NOMO-1 (cell line): ENCODE measurements around the gene RAX2.
"Not testable (repeated sequence)": the region's sequence is repeated elsewhere in the genome, so short reads cannot be mapped to it uniquely, and the experiment has no call there.

Experiments used
- DNase-seq, 2 experiments: peaks; one replicate each; lab custom pipeline; 2025; ENCODE audit not compliant: unreplicated experiment in 2 of 2; lab: John Stamatoyannopoulos, UW

The RAX2 gene

DNA sequence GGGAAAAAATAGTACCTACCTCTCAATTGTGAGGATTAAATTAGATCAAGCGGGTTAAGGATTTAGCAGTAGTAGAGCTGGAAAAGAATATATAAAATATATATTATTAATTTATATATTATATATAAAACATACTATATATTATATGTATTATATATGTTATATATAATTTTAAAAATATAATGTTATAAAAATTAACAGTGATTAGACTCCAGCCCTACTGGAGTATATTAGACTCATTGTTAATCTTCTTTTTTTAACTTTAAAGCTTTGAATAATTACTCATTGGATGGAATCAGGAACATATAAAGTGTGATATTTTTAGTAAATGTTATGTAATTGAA, 9.9 kb downstream of the RAX2 start:
- no peak for DNase-seq

DNA sequence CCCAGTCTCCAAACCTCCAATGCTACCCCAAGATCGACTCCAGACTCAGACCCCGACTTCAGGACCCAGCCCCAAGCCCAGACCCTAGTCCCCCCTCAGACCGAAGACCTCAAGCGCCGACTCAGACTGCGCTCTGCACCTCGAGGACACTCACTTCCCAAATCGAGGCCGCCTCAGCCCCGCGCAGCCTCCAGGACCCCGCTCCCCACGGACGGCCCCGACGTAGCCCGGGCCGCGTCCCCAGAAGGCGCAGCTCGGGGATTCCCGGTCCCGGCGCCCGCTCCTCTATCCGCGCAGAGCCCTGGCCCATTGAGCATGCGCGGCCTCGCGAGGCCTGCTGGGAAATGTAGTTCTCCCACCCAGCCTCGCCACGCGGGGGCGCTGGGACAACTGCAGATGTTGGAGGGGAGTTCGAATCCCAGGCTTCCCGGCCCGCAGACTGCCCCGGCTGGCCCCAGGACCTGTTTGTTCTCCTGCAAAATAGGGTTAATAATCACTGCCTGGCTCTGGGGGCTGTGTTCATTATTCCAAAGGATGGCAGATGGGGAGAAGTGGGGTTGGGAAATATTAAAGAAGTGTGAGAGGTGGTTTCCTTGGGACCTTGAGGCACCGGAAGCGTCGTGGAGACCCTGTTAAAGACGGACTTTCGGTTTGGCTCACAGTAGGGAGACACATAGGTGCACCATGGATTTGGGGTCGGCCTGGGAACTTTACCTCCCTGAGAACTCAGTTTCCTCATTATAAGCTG, 10.5 kb downstream of the RAX2 start, which contains the start of gene APBA3:
TSS of gene APBA3 (minus strand) at position 311 of the 748 bp plus-strand sequence. CDS start 1,428 bp downstream, outside the sequence.
- peak; percentile 67 to 70 for DNase-seq

DNA sequence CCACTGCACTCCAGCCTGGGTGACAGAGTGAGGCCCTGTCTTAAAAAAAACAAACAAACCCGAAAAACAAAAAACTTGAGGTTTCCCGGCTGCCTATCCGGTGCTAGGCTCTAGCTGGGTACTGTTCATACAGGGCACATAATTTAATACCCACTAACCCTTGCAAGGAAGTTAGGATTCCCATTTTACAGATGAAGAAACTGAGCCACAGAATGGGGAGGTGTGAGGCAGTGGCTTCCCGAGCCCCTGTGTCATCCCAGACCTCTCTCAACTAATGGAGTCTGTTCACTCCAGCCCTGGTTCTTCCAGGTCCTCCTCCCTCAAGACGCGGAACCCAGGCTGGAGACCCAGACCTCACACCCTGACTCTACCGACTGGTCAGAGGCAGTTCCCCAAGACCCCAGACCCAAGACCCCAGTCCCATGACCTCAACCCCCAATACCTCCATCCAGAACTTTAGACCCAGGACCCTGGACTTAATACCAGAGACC, 11.1 kb downstream of the RAX2 start:
- no peak for DNase-seq

DNA sequence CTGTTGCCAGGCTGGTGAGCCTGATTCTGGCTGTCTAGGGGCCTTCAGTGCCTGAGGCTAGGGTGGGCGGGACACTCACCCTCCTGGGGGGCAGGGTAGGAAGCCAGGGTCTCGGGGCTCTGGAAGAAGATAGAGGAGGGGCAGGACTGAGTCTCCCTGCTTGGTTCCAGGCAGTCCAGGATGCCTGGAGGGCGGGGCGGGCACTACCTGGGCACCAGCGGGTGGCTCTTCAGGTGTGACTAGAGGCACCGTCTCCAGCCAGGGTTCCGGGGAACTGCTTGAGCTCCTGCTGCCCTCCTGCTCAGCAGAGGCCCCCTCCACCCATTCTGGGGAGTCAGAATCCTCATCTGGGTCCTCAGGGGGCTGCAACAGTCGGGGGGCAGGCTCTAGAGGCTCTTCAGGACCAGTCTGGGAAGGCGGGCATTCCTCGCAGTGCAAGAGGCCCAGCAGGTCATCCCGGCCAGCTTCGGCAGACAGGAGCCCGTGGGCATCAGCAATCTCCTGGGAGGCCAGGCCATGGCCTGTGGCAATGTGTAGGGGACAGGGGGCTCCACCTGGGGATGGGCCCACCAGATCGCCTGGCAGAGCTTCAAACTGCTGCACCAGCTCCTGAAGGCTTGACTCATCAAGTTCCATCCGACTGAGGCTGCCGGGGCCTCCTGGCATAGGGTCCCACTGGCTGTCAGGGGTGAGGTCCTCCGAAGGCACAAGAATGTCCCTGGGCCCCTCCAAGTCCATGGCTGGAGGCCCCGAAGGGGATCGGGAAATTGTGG, 12.4 kb downstream of the RAX2 start:
- DNase-seq, result no peak

DNA sequence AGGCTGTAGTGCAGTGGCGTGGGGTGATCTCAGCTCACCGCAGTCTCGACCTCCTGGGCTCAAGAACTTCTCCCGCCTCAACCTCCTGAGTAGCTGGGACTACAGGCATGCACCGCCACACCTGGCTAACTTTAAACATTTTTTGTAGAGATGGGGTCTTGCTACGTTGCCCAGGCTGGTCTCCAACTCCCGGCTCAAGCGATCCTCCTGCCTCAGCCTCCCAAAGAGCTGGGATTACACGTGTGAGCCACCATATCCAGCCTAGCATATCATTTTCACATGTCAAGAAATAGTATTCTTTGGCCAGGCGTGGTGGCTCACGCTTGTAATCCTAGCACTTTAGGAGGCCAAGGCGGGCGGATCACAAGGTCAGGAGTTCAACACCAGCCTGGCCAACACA, 13.7 kb downstream of the RAX2 start:
- DNase-seq, result not testable (repeated sequence)

DNA sequence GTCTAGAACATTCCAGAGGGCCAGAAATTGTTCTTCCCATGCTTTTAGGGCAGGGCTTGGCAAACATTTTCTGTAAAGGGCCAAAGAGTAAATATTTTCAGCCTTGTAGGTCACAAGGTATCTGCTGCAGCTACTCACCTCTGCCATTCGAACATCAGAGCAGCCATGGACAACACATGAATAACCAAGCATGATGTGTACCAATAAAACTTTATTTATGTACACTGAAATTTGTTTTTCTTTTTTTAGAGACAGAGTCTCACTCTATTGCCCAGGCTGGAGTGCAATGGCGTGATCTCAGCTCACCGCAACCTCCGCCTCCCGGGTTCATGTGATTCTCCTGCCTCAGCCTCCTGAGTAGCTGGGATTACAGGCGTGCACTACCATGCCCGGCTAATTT, 14.3 kb downstream of the RAX2 start:
- DNase-seq, result not testable (repeated sequence)

DNA sequence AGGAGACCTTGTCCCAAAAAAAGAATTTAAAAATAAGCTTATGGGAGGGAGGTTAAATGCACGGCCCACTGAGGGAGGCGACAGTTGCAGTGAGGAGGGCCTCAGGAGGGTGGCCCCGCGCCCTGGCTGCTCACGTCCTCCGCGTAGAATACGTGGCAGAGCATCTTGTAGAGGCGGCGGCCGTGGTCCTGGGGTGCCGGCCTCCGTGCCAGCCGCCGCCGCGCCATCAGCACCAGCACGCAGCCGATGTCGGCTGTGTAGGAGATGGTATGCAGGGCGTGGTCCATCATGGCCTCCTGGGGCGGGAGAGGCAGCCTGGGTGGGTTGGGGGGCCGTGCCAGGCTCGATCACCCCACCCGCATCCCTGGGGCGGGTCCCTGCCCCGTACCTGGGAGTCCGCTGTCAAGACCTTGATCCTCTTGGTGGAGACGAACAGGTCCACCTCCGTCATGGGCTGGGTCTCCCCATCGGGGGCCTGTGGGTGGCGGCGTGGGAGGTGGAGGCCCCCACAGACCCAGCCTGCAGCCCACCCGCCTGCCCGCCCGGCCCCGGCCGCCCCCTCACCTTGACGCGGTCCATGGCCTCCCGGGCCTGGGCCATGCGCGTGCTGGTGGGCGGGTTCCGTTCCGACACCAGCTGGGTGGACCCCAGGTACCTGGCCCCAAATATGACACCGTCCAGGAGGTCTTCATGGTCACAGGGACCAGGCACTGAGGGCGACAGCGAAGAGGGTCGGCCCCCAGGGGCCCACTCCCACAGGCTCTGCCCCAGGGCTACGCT, 18.2 kb downstream of the RAX2 start:
- no peak for DNase-seq

DNA sequence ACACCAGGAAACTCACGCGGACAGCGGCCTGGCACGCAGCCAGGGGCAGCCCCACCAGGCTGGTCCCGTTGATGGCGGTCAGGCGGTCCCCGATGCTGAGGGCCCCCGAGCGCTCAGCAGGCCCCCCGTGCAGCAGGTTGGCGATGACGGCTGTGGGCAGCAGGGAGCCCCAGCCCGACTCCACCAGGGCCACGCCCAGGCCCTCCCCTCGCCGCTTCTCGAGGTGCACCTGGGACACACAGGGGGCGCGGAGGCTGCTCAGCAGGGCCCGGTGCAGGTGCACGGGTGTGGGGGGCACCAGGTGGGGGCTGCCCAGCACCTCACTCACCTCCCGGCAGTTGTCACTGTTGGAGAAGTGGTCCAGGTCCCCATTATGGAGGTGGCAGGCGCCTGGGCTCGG, 19.5 kb downstream of the RAX2 start:
- no peak for DNase-seq

DNA sequence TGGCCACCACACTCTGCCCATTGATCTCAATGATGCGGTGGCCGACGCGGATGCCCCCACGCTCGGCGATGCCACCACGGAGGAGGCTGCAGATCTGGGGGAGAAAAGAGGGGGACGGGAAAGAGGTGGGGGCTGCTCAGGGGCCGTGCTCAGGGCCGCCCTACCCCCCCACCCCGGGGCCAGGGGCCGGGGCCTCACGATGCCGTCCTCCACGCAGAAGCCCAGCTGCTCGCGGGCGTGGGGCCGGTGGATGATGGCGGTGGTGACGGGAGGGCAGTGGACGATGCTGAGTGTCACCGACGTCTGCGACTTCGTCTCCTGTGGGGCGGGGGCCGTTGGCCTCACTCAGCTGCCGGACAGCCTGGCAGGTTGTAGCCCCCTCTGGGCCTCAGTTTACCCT, 20.8 kb downstream of the RAX2 start:
- DNase-seq, result no peak

DNA sequence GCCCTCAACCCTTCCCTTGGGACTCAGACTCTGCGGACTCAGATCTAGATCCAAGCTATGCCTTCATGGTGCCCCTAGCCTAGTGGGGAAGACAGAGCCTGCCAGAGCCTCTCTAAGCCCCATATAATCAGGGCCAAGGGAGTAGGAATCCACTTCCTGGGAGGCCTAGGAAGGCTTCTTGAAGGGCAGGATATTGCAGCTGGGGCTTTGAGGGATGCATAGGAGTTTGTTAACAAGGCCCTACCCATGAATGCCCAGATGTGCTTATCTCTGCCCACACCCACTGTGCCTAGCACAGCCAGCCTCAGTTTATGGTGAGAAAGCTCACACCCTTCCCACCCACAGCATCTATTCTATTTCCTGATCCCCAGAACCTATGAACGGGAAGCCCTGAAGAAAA, 21.8 kb downstream of the RAX2 start:
- no peak for DNase-seq

DNA sequence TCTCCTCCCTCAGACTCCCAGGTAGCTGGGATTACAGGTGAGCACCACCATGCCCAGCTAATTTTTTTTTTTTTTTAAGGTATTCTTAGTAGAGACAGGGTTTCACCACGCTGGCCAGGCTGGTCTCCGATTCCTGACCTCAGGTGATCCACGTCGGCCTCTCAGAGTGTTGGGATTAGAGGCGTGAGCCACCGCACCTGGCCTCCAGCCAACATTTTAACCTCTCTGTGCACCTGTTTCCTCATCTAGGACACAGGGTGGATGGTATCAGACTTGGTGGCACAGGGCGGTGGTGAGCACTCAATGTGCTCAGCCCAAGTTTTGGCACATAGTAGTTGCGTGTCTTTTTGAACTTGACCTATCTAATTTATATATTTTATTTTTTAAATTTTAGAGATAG, 23.1 kb downstream of the RAX2 start:
- no peak for DNase-seq

DNA sequence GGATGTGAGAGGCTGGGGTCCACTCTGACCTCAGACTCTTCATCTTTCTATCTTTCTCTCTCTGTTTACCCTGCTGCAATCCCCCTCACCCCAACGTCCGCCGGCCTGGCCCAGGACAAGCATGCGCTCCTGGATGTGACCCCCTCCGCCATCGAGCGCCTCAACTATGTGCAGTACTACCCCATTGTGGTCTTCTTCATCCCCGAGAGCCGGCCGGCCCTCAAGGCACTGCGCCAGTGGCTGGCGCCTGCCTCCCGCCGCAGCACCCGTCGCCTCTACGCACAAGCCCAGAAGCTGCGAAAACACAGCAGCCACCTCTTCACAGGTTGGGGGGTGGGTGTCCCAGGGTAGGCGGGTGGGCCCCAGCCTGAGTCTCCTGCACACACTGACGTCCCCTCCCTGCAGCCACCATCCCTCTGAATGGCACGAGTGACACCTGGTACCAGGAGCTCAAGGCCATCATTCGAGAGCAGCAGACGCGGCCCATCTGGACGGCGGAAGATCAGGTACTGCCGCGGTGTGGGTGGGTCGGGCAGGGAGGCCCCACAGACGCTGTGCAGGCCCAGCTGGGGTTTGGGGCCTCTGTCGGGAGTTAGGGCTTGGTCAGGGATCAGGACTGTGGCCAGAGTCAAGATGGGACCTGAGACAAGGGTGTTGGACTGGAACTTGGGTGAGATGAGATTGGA, 25.5 kb downstream of the RAX2 start:
- no peak for DNase-seq

DNA sequence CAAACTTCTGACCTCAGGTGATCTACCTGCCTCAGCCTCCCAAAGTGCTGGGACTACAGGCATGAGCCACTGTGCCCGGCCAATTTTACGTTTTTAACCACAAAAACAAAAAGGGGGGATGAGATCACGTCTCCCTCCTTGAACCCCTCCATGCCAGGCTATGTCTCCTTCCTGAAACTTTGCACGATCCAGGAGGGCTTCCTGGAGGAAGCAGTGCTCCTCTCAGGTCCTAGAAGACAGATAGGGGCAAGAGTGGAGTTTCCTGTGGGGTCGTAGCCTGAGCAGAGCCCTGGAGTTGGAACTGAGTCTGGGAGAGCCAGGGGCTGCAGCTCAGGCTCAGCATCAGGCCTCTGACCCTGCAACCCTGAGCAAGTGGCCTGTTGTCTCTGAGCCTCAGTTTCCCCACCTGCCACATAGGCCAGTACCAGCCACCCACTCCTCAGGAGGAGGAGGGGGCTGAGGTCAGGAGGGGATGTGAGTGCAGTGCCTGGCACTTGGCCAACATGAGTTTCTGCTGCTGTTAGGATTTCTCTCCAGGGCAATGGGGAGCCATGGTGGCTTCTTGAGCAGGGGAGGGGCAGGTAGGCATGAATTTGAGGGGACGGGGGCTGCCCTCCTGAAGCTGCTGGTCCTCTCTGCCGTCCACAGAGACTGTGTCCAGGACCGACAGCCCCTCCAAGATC, 26.5 kb downstream of the RAX2 start:
- DNase-seq, result no peak

DNA sequence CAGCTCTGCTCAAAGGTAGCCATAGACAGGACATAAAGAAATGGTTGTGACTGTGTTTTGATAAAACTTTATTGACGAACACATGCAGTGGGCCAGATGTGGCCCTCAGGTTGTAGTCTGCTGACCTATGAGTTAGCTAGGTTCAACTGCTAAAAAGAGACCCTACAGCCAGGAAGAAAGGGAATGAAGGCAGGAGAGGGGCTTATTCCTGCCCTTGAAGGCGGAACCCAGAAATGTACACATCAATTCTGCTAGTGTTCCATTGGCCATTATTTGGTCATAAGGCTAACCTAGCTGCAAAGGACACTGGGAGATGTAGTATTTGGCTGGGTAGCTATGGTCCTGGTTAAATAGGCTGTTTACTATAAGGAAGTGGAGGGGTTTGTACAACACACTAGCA, 28.5 kb downstream of the RAX2 start:
- DNase-seq, result no peak

DNA sequence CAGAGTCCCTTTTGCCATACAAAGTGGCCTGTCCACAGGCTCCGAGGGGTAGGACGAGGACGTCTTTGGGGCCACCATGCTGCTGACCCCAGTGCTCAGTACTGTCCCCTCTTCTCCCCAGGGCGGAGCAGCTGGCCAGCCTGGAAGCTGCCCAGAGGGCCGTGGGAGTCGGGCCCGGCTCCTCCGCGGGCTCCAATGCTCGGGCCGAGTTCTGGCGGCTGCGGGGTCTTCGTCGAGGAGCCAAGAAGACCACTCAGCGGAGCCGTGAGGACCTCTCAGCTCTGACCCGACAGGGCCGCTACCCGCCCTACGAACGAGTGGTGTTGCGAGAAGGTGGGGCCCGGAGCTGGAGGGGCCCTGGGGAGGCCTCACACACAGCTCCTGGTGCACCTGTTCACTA, 31.6 kb downstream of the RAX2 start:
- DNase-seq, result no peak

DNA sequence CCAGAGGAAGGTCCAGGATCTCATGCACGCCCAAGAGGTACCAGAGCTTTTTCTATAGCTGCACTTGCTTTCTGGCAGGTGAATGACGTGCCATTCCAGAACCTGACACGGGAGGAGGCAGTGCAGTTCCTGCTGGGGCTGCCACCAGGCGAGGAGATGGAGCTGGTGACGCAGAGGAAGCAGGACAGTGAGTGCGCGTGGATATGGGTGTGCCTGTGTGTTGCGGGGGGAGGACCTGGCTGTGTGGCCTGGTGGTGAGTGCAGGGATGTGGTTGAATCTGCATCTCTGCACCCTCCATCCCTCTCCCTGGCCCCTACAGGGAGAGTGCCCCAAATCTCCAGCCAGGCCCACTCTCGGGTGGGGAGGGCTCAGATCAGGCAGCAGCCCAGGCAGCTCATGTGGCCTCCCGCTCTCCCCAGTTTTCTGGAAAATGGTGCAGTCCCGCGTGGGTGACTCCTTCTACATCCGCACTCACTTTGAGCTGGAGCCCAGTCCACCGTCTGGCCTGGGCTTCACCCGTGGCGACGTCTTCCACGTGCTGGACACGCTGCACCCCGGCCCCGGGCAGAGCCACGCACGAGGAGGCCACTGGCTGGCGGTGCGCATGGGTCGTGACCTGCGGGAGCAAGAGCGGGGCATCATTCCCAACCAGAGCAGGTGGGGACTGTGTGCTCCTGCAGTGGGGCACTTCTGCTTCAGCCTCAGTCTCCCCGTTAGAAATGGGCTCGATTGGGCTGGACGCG, 33.4 kb downstream of the RAX2 start:
- DNase-seq, result no peak

DNA sequence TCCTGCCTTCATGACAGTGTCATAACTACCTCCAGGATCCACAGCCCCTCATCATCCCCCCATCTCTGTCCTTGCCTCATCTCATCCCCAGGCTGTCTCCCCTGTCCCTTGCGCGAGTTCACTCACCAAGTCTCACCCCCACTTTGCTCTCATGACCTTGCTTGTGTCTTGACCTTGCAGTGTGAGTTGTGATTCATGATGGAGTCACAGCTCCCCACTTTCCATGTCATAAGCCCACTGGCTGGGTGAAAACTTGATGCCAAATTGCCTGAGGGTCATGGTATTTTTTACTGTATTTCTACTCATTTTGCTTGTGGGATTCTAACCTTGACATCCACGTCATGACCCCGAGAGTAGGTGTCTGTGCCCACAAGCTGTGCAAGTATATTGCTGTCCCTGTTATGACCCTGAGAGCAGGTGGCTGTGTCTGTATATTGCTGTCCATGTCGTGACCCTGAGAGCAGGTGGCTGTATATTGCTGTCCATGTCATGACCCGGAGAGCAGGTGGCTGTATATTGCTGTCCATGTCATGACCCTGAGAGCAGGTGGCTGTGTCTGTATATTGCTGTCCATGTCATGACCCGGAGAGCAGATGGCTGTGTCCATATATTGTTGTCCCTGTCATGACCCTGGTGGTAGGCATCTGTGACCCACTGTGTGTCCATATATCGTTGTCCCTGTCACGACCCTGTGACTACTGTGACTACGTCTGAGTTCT, 34.4 kb downstream of the RAX2 start:
- DNase-seq, result no peak

DNA sequence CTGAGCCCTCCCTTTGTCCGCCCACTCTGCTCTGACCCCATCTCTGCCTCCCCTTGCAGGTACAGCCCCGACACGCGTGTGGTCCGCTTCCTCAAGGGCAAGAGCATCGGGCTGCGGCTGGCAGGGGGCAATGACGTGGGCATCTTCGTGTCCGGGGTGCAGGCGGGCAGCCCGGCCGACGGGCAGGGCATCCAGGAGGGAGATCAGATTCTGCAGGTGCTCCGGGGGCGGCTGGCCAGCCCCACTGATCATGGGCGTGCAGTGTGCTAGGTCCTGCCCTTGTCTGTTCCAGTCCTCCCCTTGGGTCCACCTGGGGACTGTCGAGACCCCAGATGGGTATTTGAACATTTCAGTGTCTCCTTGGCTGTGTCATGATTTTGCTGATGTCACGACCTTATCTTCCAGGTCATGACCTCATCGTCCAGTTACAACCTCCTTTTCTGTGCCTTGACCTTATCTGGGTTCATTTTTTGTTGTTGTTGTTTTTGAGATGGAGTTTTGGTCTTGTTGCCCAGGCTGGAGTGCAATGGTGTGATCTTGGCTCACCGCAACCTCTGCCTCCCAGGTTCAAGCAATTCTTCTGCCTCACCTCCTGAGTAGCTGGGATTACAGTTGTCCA, 35.8 kb downstream of the RAX2 start:
- DNase-seq, result no peak

DNA sequence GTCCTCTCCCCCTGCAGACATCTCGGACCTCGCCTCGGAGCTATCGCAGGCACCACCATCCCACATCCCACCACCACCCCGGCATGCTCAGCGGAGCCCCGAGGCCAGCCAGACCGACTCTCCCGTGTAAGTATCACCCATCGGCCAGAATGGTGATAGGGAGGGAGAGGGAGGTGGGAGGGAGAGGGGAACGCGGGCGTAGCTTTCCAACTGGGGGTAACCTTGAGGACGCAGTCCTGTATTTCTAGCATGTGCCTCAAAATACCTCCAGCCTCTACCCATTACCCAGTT, 37.8 kb downstream of the RAX2 start:
- DNase-seq, result no peak
